Omental fat pad (tissue), 4 donors: ENCODE data around the gene SCYL1. TPM values are rescaled to one million over a fixed set of nuclear protein-coding genes. Genes with fewer than 3 reads are reported as not detected.

Experiments used
- ATAC-seq: fragments of 150-250 bp; one replicate; pipeline ENCODE4 v1.9.1; 2016; ENCODE audit warnings: mild to moderate bottlenecking, moderate library complexity; ENCODE audit not compliant: low FRiP score
- DNase-seq: peaks from one replicate; pipeline ENCODE4 v3.0.0-alpha.2; 2019; ENCODE audit warnings: low spot score
- CTCF ChIP-seq, 3 donors: fragments of 450-650 bp; IDR thresholded peaks; one replicate each; pipeline ENCODE4 v1.5.1; 2016 to 2017; ENCODE audit warnings: antibody characterized with exemption in 3 of 3, mild to moderate bottlenecking in 3 of 3, moderate library complexity in 2 of 3
- total RNA-seq, 4 donors: library from RNA; depleted of rRNA; stranded (reverse); fragments of >200 nt; gene quantifications; one replicate each; pipeline ENCODE4 v1.1.0, GENCODE V29; 2016

Gene SCYL1
- total RNA-seq, 4 donors from 2014 or later: 75.4 to 105 (median 88.8) TPM

- no peak for ATAC-seq
- TF ChIP-seq CTCF (IDR thresholded peaks at IDR 0.05): no peak
- DNase-seq: no peak
Observed at GRCh38 chr11:65537296-65537597, 12.4 kb downstream of the SCYL1 start.

GRCh38 chr11:65537620-65538231, 12.8 kb downstream of the SCYL1 start:
- no peak for TF ChIP-seq CTCF (IDR thresholded peaks at IDR 0.05)
- DNase-seq (no peak), ATAC-seq (no peak)

GRCh38 chr11:65538232-65538914, 13.5 kb downstream of the SCYL1 start:
- no peak for DNase-seq

GRCh38 chr11:65538915-65539743, 14.2 kb downstream of the SCYL1 start:
- no peak for ATAC-seq
- TF ChIP-seq CTCF (IDR thresholded peaks at IDR 0.05): no peak
- DNase-seq: no peak

More at GRCh38 chr11:65538232-65538914, 13.5 kb downstream of the SCYL1 start:
- no peak for ATAC-seq
- no peak for TF ChIP-seq CTCF (IDR thresholded peaks at IDR 0.05)

GRCh38 chr11:65539744-65540289, 14.9 kb downstream of the SCYL1 start:
- TF ChIP-seq CTCF (IDR thresholded peaks at IDR 0.05): no peak
- DNase-seq (no peak), ATAC-seq (peak; percentile 8)

- peak; percentile 96 for DNase-seq
- peak in 1 of 3 donors; percentile 82 for TF ChIP-seq CTCF (IDR thresholded peaks at IDR 0.05)
- ATAC-seq: peak; percentile 88
Observed at GRCh38 chr11:65540290-65541092, 15.6 kb downstream of the SCYL1 start.
